Natural killer cell (primary cell): ENCODE results near the gene BRIX1. TPM values are rescaled to one million over a fixed set of nuclear protein-coding genes. Genes with fewer than 3 reads are reported as not detected.

ENCODE experiments used
- ATAC-seq, 3 donors: fragments of 150-1000 bp in 2 of 3; fragments of 200-7000 bp in 1 of 3; cut with Tn5 transposase; 1 replicate in 1 of 3; 2 replicates in 2 of 3; pipeline ENCODE4 v1.10.0; 2021; ENCODE audit warnings: mild to moderate bottlenecking in 2 of 3, moderate library complexity in 2 of 3
- DNase-seq, 2 donors: peaks; one replicate each; pipeline versions ENCODE4 v3.0.0 to v3.0.0-alpha.2; 2013 to 2021; ENCODE audit warnings: mixed read lengths in 1 of 2
- H3K27ac ChIP-seq: one replicate; pipeline ENCODE4 v1.5.1; 2013; ENCODE audit warnings: mild to moderate bottlenecking, low read length
- H3K27me3 ChIP-seq: one replicate; pipeline ENCODE4 v1.6.1; 2013; ENCODE audit warnings: low read length; ENCODE audit not compliant: control insufficient read depth, insufficient read depth
- H3K36me3 ChIP-seq: one replicate; pipeline ENCODE4 v1.6.1; 2013; ENCODE audit warnings: low read length; ENCODE audit not compliant: control insufficient read depth, insufficient read depth
- H3K4me1 ChIP-seq: one replicate; pipeline ENCODE4 v1.6.1; 2013; ENCODE audit warnings: low read length; ENCODE audit not compliant: control insufficient read depth, insufficient read depth
- H3K4me3 ChIP-seq: one replicate; pipeline ENCODE4 v1.5.1; 2013; ENCODE audit warnings: low read length
- H3K9me3 ChIP-seq: one replicate; pipeline ENCODE4 v1.6.1; 2013; ENCODE audit warnings: low read length; ENCODE audit not compliant: control insufficient read depth, insufficient read depth
- H3K27ac Mint-ChIP-seq, 2 donors: one replicate each; pipeline ENCODE4 v1.8.0; 2022; ENCODE audit warnings: mild to moderate bottlenecking in 2 of 2, mixed read lengths in 2 of 2, moderate library complexity in 1 of 2
- H3K27me3 Mint-ChIP-seq, 2 donors: one replicate each; pipeline ENCODE4 v1.8.0; 2022; ENCODE audit warnings: low read depth in 2 of 2, mixed read lengths in 2 of 2
- H3K36me3 Mint-ChIP-seq: one replicate; pipeline ENCODE4 v1.8.0; 2022; ENCODE audit warnings: mixed read lengths
- H3K4me1 Mint-ChIP-seq, 2 donors: one replicate each; pipeline ENCODE4 v1.8.0; 2022; ENCODE audit warnings: mixed read lengths in 2 of 2
- H3K4me3 Mint-ChIP-seq: one replicate; pipeline ENCODE4 v1.8.0; 2022; ENCODE audit warnings: mild to moderate bottlenecking, moderate library complexity, mixed read lengths
- H3K9me3 Mint-ChIP-seq, 2 donors: one replicate each; pipeline ENCODE4 v1.8.0; 2022; ENCODE audit warnings: mixed read lengths in 2 of 2
- CTCF ChIP-seq: fragments of 200-600 bp; IDR thresholded peaks from one replicate; pipeline ENCODE4 v1.8.0; 2022; ENCODE audit warnings: antibody characterized with exemption
- WGBS: methylation state at CpG from one replicate; pipeline ENCODE4 v1.1.7; 2013; ENCODE audit warnings: missing lambda C conversion rate; ENCODE audit not compliant: insufficient coverage; 5-methylcytosine and 5-hydroxymethylcytosine counted together
- intact Hi-C: fragments of 100-400 bp; cut with micrococcal nuclease; formaldehyde crosslinking; loops from one replicate; pipeline ENCODE4 v1.14.2; 2022
- total RNA-seq, 4 donors: library from RNA; stranded (reverse); fragments of 120-200 nt in 1 of 4; gene quantifications; one replicate each; pipeline versions ENCODE4 v1.2.3 to v1.2.4, GENCODE V29; 2013 to 2022

Gene BRIX1
- total RNA-seq, 3 donors from 2014 or later (not counting 1 experiment from before 2014, with no cell fraction given): 18.0 to 30.9 (median 30.6) TPM

- intact Hi-C loops: no loop called here
- H3K27ac Mint-ChIP-seq: peak overlapping the region in 1 of 2 donors; percentile 18
These were observed 8.4 kb downstream of the BRIX1 start for GRCh38 chr5:34923694-34924461.

GRCh38 chr5:34924462-34924765, 8.9 kb downstream of the BRIX1 start:
- Mint-ChIP-seq H3K4me3 (no peak overlapping the region), H3K4me1 (peaks cover 0 to 7% of the 10 kb centered on the region in 2 donors), H3K27ac (peak overlapping the region in 1 of 2 donors; percentile 18), H3K27me3 (no peaks in the 10 kb centered on the region), H3K9me3 (no peaks in the 10 kb centered on the region), H3K36me3 (peaks cover 21% of the 10 kb centered on the region)
- Histone ChIP-seq H3K9me3 (no peaks in the 10 kb centered on the region), H3K27ac (no peak overlapping the region), H3K27me3 (no peaks in the 10 kb centered on the region), H3K4me3 (no peak overlapping the region), H3K4me1 (peaks cover 3% of the 10 kb centered on the region), H3K36me3 (peaks cover 63% of the 10 kb centered on the region)
- TF ChIP-seq CTCF: no peak
- DNase-seq (no peak), ATAC-seq (no peak)
- intact Hi-C loops: no loop called here

More at GRCh38 chr5:34923694-34924461, 8.4 kb downstream of the BRIX1 start:
- peaks cover 0 to 1% of the 10 kb centered on the region in 2 donors for H3K4me1 Mint-ChIP-seq
- TF ChIP-seq CTCF: no peak
- peaks cover 21% of the 10 kb centered on the region for H3K36me3 Mint-ChIP-seq
- H3K4me3 Mint-ChIP-seq: no peak overlapping the region
- Histone ChIP-seq H3K9me3 (no peaks in the 10 kb centered on the region), H3K4me1 (peaks cover 2% of the 10 kb centered on the region), H3K4me3 (no peak overlapping the region), H3K27ac (no peak overlapping the region), H3K27me3 (no peaks in the 10 kb centered on the region), H3K36me3 (peaks cover 65% of the 10 kb centered on the region)
- DNase-seq: peak in 1 of 2 donors; percentile 10
- H3K9me3 Mint-ChIP-seq: no peaks in the 10 kb centered on the region
- WGBS: 55% methylated on average over 2 of the region's 3 CpGs
- ATAC-seq: no peak
- no peaks in the 10 kb centered on the region for H3K27me3 Mint-ChIP-seq

- Mint-ChIP-seq H3K9me3 (no peaks in the 10 kb centered on the region), H3K27me3 (no peaks in the 10 kb centered on the region), H3K4me1 (peaks cover 13 to 22% of the 10 kb centered on the region in 2 donors), H3K36me3 (peaks cover 21% of the 10 kb centered on the region), H3K4me3 (no peak overlapping the region), H3K27ac (no peak overlapping the region)
- TF ChIP-seq CTCF: no peak
- peaks cover 3% of the 10 kb centered on the region for H3K4me1 ChIP-seq
- no peaks in the 10 kb centered on the region for H3K9me3 ChIP-seq
- H3K36me3 ChIP-seq: peaks cover 45% of the 10 kb centered on the region
- no peaks in the 10 kb centered on the region for H3K27me3 ChIP-seq
- DNase-seq (no peak), ATAC-seq (no peak)
- no peak overlapping the region for H3K4me3 ChIP-seq
- no peak overlapping the region for H3K27ac ChIP-seq
- intact Hi-C loops: no loop called here
- 100% methylated on average over 1 of the region's 3 CpGs for WGBS
These were observed 10.9 kb downstream of the BRIX1 start for GRCh38 chr5:34926318-34926888.
